GM18520 (cell line): ENCODE measurements around the gene HAPLN3.

Experiments
- ATAC-seq: cut with Tn5 transposase; IDR thresholded peaks from one replicate; pipeline ENCODE4 v1.9.1; 2021; ENCODE audit not compliant: unreplicated experiment

Gene HAPLN3

GRCh38 chr15:88912500-88912921, 17.2 kb upstream of the HAPLN3 start:
- no peak for ATAC-seq

DNA sequence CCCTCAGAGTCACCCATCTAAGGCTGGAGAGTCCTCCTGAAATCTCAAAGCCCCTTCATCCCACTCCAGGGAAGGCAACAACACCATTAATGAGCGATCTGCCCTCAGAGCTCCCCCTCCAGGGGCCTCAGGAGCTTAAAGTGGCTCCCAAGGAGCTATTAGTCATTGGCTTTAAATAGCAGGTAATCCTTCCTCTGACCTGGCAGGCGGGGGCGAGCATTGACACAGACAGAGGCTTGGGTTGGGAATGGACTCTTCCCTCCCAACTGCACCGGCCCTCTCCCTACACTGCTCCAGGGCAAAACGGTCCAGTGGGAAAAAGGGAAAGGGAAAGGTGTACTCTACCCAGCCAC, 16.4 kb upstream of the HAPLN3 start:
- ATAC-seq = no peak

DNA sequence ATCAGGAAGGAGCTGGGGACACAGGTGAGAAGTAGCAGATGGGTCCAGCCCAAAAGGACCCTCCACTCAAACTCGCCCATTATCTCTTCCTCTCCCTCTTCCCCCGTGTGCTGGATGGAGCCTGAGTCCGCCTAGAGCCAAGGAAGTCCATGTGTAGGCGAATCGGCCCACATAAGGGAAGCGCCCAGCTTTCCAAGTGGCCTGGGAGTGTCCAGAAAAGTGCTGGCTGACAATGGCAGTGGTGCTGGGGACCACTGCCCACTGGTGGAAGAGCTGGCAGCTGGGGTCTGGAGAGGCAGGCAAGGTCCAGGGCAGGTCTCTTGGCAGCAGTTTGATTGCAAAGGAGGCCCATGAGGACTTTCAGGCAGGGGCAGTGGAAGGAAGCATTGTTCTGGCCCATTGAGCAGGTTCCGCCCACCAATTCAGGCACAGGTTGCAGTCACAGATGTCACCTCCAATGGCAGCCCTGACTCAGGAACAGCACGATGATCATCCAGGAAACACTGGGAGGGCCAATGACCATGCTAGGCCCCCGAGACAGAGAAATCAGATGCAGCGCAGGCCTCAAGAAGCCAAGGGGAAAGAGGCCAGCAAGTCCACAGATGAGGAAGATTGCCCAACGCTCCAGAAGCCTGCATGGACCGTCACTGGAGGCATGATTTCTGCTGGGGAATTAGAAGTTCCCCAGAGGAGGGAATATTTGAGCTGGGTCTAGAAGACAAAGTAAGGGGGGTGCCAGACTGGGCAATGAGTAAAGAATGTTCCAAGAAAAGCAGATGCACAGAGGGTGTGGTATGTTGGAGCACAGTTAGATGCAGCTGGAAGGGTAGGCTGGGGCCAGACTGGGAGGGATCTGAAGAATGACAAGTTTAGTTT, 14.8 kb upstream of the HAPLN3 start:
- no peak for ATAC-seq

- no peak for ATAC-seq
Measured at GRCh38 chr15:88908697-88909621, 13.6 kb upstream of the HAPLN3 start.

DNA sequence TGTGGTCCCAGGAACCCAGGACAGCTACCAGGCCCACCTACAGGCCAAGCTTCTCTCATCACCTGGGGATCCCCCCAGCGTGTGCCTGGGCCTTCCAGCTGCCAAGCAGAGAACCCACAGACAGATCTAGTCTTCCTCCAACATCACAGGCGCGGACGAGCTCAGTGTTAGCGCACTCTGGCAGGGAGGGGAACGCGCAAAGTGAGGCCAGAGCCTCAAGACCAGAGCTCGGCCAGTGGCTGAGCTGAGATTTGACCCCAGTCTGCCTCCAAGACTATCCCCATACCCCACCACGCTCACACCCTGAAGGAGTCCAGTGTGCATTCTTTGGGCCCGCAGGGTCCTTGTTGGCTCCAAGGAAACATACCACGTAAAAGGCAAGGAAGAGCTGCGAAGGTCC, 12.8 kb upstream of the HAPLN3 start:
- no peak for ATAC-seq

DNA sequence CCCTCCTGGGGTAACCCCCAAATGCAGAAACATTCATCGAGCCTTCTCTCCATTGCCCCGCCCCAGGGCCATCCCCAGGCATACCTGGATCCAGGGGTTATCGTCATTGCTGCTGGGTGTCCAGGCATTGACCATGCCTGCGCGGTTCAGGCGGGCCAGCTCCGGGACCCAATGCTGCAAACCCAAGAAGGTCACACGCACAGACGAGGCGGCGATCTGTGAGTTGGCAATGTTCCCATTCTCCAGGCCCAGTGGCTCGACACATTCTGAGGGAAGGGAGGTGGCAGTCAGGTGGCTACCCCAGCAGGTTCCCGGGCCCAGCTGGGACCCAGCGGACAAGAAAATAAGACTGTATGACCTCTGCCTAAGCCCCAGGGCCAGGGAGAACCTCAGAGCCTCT, 11.8 kb upstream of the HAPLN3 start:
- no peak for ATAC-seq

- no peak for ATAC-seq
Measured at GRCh38 chr15:88906551-88906950, 11.2 kb upstream of the HAPLN3 start.

DNA sequence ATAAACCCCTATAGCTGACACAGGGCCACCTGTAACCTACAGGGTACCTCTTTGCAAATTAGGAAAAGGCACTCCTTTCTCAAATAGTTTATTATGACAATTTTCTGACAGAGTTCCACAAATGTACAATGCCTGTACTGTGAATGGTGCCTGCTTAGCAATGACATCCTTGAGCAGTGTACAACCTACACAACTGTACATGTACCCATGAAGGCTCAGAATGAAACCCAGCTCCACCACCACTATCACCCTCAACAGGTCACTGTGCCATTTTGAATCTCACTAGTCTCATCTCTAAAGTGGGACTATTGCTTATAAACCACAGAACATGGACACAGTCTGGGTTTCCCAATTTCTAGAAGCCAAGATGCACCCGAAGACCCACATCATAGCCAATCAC, 10.8 kb upstream of the HAPLN3 start:
- no peak for ATAC-seq

- no peak for ATAC-seq
Measured at GRCh38 chr15:88905576-88905975, 10.2 kb upstream of the HAPLN3 start.

- peak; percentile 46 for ATAC-seq
Measured at GRCh38 chr15:88904624-88905327, 9.4 kb upstream of the HAPLN3 start.

DNA sequence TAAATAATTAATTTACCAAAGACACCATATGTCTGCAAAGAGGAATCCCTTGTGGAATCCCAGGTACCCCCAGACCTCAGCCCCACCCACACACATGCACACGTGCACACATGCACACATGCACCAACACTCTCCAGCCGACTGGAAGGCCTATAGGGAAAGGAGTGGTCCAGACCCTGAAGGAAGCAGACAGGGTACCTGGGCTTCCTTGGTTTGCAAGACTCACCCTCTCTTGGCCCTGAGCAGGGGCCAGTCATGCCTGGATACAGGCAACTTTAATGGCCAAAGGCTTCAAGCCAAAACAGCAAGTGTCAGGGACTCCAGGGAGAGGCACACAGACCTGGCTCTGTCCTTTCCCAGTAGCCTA, 8.9 kb upstream of the HAPLN3 start:
- ATAC-seq = no peak

- ATAC-seq = no peak
Measured at GRCh38 chr15:88902846-88903245, 7.5 kb upstream of the HAPLN3 start.

- no peak for ATAC-seq
Measured at GRCh38 chr15:88902221-88902835, 7.0 kb upstream of the HAPLN3 start.

DNA sequence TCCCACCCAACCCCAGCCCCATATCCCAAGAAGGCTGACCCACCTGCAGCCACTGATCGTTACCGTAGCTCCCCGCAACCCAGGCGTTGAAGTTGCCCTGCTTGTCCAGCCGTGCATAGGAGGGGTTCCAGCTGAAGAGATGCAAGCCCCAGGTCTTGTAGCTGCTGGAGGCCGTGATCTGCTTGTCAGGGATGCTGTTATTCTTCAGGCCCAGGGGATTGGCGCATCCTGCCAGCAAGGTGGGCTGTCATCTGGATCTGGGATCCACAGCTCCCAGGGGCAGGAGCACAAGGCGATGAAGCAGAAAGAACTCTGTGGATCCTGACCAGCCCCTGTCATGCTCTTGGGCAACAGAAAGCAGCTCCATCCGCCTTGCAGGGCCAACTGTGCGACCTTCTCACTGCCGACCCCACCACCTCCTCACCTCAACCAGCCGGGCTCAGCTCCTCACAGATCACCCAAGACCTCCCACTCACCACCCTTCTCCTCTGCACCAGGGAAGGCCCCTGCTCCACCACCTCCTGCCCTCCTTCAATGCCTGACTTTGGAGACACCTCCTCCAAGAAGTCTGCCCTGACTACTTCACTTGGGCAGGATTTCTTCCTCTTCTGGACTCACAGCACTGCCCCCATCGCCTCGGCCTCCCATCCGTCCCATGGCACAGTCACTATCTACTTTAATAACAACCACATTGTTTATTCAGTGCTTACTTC, 6.3 kb upstream of the HAPLN3 start:
- ATAC-seq = no peak

DNA sequence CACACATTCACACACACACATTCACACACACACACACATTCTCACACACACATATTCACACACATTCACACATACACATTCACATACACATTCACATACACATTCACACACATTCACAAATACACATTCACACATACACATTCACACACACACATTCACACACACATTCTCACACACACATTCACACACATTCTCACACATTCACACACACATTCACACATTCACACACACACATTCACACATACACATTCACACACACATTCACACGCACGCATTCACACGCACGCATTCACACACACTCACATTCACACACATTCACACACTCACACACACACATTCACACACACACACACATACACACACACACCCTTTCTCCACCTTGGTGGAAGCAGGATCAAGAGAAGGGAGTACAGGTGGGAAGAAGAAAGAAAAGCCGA, 5.7 kb upstream of the HAPLN3 start:
- no peak for ATAC-seq

DNA sequence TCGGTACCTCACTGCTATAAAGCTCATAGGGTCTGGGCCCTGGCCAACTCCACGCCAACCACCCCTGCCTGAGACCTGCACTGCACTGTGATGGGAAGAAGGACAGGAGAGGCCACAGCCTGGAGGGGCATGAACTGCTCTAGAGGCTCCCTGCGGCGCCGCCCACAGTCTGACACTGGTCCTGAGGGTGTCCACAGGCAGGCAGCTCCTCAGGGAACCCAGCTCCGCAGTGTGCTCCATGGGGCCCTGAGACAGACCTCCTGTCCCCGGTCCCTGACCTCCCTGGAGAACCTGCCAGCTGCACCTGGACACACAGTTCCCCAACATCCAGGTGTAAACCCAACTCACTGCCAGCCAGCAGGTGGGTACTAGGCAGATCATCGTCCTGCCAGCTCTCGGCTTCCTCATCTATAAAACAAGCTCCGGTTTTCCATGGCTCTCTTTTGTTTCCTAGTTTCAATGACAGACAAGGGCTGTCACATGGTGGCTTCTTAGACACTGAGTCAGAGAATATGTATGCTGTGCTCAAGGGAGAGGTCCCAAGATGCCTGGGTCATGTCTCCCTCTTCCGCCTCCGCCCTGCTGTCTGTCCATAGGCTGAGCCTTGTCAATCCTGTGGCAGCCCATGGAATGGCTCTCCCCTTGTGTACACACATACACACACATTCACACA, 5.1 kb upstream of the HAPLN3 start:
- no peak for ATAC-seq

- ATAC-seq = no peak
Measured at GRCh38 chr15:88899251-88899650, 3.9 kb upstream of the HAPLN3 start.

DNA sequence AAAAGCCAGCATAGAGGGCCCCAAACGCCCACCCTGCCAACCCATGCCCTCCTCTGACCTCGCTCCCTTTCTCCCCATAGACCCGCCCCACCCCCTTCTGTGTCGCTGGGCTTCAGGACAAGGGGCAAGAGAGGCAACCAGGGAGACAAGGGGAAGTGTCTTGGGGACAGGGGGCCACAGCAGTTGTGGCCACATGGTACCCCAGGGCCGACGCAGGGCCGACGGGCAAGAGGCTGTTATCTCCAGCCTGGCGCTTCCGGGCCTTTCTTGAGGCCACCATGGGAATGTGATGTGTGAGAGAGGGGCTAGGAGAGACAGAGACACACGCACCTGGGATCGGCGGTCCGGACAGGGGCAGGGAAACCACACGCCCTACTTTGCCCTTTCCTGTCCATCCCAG, 3.4 kb upstream of the HAPLN3 start:
- ATAC-seq = no peak

DNA sequence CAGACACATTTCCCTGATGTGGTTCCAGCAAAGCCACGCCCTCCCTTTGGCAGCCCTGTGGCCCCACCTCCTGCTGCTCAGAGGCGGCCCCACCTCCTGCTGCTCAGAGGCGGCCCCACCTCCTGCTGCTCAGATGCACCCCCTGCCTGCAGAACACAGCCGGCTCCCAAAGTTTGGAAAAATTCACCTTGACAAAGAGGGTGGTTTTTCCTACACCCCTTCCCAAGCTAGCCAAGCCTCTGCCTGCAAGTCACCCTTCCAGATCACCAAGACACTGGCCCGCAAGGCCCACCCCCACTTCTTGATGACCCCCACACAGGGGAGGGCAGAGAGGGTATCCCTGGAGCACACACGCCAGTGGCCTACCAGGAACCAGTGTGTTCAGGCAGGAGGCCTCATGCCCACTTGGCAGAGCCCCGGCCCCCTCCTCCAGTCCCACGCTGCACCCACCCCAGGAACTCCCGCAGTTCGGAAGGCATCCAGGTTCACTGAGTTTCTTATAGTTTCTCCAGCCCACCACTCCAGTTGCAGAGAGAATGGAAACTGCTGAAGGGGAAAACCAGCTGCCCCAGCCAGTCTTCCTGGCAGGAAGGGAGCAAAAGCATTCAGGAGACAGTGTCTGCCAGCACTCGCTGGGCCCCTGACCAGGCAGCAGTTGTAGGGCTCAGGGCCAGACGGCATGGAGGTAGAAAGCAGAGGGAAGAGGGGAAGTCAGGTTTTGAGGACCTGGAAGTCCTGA, 2.3 kb upstream of the HAPLN3 start:
- ATAC-seq = no peak
